WTC11 (cell line): ENCODE data around the gene GAL3ST2. TPM values are rescaled to one million over a fixed set of nuclear protein-coding genes. Genes with fewer than 3 reads are reported as not detected.

ENCODE experiments used
- ATAC-seq: fragments of 200-7000 bp; cut with Tn5 transposase; 2 replicates; pipeline ENCODE4 v1.10.0; 2021; ENCODE audit warnings: mild to moderate bottlenecking, moderate library complexity
- CTCF ChIA-PET: fragments of 300-600 bp; sonication (Branson Sonifier 250); formaldehyde crosslinking; loops from one replicate; lab custom pipeline; 2021; ENCODE audit warnings: antibody characterized with exemption; lab: Charles Lee
- POLR2A ChIA-PET: fragments of 350-600 bp; sonication (Branson Sonifier 250); formaldehyde crosslinking; loops from one replicate; lab custom pipeline; 2021; ENCODE audit warnings: antibody characterized with exemption; lab: Charles Lee
- DNase-seq: peaks from one replicate; pipeline ENCODE4 v3.0.0; 2021; ENCODE audit warnings: low spot score
- H3K27ac Mint-ChIP-seq: 2 replicates; pipeline ENCODE4 v1.8.0; 2021; ENCODE audit warnings: mixed read lengths
- H3K27me3 Mint-ChIP-seq: 2 replicates; pipeline ENCODE4 v1.8.0; 2021; ENCODE audit warnings: low read depth, mild to moderate bottlenecking, moderate library complexity, mixed read lengths
- H3K36me3 Mint-ChIP-seq: 2 replicates; pipeline ENCODE4 v1.8.0; 2021; ENCODE audit warnings: mixed read lengths
- H3K4me1 Mint-ChIP-seq: 2 replicates; pipeline ENCODE4 v1.8.0; 2022; ENCODE audit warnings: mixed read lengths
- H3K4me3 Mint-ChIP-seq: 2 replicates; pipeline ENCODE4 v1.8.0; 2021; ENCODE audit warnings: mild to moderate bottlenecking, moderate library complexity, mixed read lengths
- H3K9me3 Mint-ChIP-seq: 2 replicates; pipeline ENCODE4 v1.8.0; 2021; ENCODE audit warnings: mixed read lengths
- CBFB ChIP-seq: sonication (generic); formaldehyde crosslinking; IDR thresholded peaks from 2 replicates; pipeline ENCODE4 v1.8.1; 2022; ENCODE audit warnings: mild to moderate bottlenecking, low read depth, missing genetic modification reagents
- HMGA2 ChIP-seq: fragments of 250-450 bp; sonication (Bioruptor Pico); IDR thresholded peaks from 2 replicates; pipeline ENCODE4 v1.4.0; 2021; ENCODE audit warnings: mild to moderate bottlenecking, moderate library complexity
- IRF2 ChIP-seq: sonication (generic); formaldehyde crosslinking; IDR thresholded peaks from 2 replicates; pipeline ENCODE4 v1.8.0; 2022; ENCODE audit warnings: low read depth, missing genetic modification reagents, borderline replicate concordance
- KAT7 ChIP-seq: sonication (generic); formaldehyde crosslinking; IDR thresholded peaks from 2 replicates; pipeline ENCODE4 v1.8.1; 2023; ENCODE audit warnings: missing genetic modification reagents, mild to moderate bottlenecking, borderline replicate concordance
- NR2C2 ChIP-seq: sonication (generic); formaldehyde crosslinking; IDR thresholded peaks from 2 replicates; pipeline ENCODE4 v1.8.0; 2022; ENCODE audit warnings: mild to moderate bottlenecking, missing genetic modification reagents
- PRRX2 ChIP-seq: fragments of 250-450 bp; sonication (Bioruptor Pico); IDR thresholded peaks from 2 replicates; pipeline ENCODE4 v1.8.0; 2021; ENCODE audit warnings: mild to moderate bottlenecking
- ZNF263 ChIP-seq: sonication (generic); formaldehyde crosslinking; IDR thresholded peaks from 2 replicates; pipeline ENCODE4 v1.8.1; 2022; ENCODE audit warnings: low read depth, mild to moderate bottlenecking, moderate library complexity, missing genetic modification reagents
- ZNF396 ChIP-seq: fragments of 250-450 bp; sonication (Bioruptor Pico); IDR thresholded peaks from 2 replicates; pipeline ENCODE4 v1.8.0; 2021; ENCODE audit warnings: mild to moderate bottlenecking, moderate library complexity, borderline replicate concordance
- total RNA-seq: library from RNA; stranded (reverse); gene quantifications from 3 replicates; pipeline ENCODE4 v1.2.3, GENCODE V29; 2021
- TF ChIP-seq, protein P1 (sequence below): sonication (generic); formaldehyde crosslinking; IDR thresholded peaks from 2 replicates; pipeline ENCODE4 v1.8.1; 2022; ENCODE audit warnings: low read depth, mild to moderate bottlenecking, moderate library complexity, missing genetic modification reagents, borderline replicate concordance
- TF ChIP-seq, protein P2 (sequence below): sonication (generic); formaldehyde crosslinking; IDR thresholded peaks from 2 replicates; pipeline ENCODE4 v1.8.0; 2022; ENCODE audit warnings: mild to moderate bottlenecking, missing genetic modification reagents
- TF ChIP-seq, protein P3 (sequence below): sonication (generic); formaldehyde crosslinking; IDR thresholded peaks from 2 replicates; pipeline ENCODE4 v1.8.0; 2022; ENCODE audit warnings: missing genetic modification reagents
- TF ChIP-seq, protein P4 (sequence below): sonication (generic); formaldehyde crosslinking; IDR thresholded peaks from 2 replicates; pipeline ENCODE4 v1.8.1; 2023; ENCODE audit warnings: mild to moderate bottlenecking, moderate library complexity, missing genetic modification reagents
- TF ChIP-seq, protein P5 (sequence below): sonication (generic); formaldehyde crosslinking; IDR thresholded peaks from 2 replicates; pipeline ENCODE4 v1.8.1; 2022; ENCODE audit warnings: low read depth, missing genetic modification reagents, borderline replicate concordance
- TF ChIP-seq, protein P6 (sequence below): sonication (generic); formaldehyde crosslinking; IDR thresholded peaks from 2 replicates; pipeline ENCODE4 v1.8.0; 2022; ENCODE audit warnings: mild to moderate bottlenecking, missing genetic modification reagents
- TF ChIP-seq, protein P7 (sequence below): sonication (generic); formaldehyde crosslinking; IDR thresholded peaks from 2 replicates; pipeline ENCODE4 v1.8.1; 2022; ENCODE audit warnings: mild to moderate bottlenecking, moderate library complexity, missing genetic modification reagents

GAL3ST2 gene
- total RNA-seq, 1 experiment from 2014 or later, result 0.98 TPM

DNA sequence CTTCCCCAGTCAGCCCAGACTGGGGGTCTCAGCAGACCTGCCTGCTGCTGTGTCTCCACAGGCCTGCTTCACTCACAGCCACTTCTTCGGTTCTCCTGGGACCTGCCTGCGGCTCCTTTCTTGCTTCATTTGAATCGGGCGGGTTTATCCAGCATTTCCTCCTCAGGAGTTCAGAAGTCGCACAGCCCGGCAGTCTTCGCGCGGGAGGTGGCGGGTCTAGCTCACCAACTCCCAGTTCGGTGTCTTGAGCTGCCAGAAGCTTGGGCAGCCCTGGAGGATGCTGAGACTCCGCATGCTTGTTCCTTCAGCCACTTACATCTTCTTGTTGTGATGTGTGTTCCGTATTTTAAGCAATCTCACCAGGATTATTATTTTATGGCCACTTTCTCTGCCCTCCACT, 31.3 kb upstream of the GAL3ST2 start:
- no peak for ATAC-seq
- H3K4me3 Mint-ChIP-seq, result no peak overlapping the region
- ChIA-PET POLR2A (no interaction called here), CTCF (no interaction called here)
- H3K36me3 Mint-ChIP-seq, result peaks cover 16% of the 10 kb centered on the region
- no peak overlapping the region for H3K27ac Mint-ChIP-seq
- DNase-seq, result no peak
- H3K4me1 Mint-ChIP-seq, result no peaks in the 10 kb centered on the region
- no peaks in the 10 kb centered on the region for H3K27me3 Mint-ChIP-seq
- no peak for TF ChIP-seq ZNF396 (CRISPR knock-in tag)
- TF ChIP-seq IRF2, result no peak
- TF ChIP-seq KAT7 (CRISPR knock-in tag), result no peak
- TF ChIP-seq NR2C2, result no peak
- TF ChIP-seq, protein P1, sequence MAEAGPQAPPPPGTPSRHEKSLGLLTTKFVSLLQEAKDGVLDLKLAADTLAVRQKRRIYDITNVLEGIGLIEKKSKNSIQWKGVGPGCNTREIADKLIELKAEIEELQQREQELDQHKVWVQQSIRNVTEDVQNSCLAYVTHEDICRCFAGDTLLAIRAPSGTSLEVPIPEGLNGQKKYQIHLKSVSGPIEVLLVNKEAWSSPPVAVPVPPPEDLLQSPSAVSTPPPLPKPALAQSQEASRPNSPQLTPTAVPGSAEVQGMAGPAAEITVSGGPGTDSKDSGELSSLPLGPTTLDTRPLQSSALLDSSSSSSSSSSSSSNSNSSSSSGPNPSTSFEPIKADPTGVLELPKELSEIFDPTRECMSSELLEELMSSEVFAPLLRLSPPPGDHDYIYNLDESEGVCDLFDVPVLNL (CRISPR knock-in tag), result no peak
- TF ChIP-seq, protein P2, sequence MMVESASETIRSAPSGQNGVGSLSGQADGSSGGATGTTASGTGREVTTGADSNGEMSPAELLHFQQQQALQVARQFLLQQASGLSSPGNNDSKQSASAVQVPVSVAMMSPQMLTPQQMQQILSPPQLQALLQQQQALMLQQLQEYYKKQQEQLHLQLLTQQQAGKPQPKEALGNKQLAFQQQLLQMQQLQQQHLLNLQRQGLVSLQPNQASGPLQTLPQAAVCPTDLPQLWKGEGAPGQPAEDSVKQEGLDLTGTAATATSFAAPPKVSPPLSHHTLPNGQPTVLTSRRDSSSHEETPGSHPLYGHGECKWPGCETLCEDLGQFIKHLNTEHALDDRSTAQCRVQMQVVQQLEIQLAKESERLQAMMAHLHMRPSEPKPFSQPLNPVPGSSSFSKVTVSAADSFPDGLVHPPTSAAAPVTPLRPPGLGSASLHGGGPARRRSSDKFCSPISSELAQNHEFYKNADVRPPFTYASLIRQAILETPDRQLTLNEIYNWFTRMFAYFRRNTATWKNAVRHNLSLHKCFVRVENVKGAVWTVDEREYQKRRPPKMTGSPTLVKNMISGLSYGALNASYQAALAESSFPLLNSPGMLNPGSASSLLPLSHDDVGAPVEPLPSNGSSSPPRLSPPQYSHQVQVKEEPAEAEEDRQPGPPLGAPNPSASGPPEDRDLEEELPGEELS (CRISPR knock-in tag), result no peak
- no peak for TF ChIP-seq CBFB
- no peak for TF ChIP-seq PRRX2
- TF ChIP-seq ZNF263, result no peak
- TF ChIP-seq, protein P3, sequence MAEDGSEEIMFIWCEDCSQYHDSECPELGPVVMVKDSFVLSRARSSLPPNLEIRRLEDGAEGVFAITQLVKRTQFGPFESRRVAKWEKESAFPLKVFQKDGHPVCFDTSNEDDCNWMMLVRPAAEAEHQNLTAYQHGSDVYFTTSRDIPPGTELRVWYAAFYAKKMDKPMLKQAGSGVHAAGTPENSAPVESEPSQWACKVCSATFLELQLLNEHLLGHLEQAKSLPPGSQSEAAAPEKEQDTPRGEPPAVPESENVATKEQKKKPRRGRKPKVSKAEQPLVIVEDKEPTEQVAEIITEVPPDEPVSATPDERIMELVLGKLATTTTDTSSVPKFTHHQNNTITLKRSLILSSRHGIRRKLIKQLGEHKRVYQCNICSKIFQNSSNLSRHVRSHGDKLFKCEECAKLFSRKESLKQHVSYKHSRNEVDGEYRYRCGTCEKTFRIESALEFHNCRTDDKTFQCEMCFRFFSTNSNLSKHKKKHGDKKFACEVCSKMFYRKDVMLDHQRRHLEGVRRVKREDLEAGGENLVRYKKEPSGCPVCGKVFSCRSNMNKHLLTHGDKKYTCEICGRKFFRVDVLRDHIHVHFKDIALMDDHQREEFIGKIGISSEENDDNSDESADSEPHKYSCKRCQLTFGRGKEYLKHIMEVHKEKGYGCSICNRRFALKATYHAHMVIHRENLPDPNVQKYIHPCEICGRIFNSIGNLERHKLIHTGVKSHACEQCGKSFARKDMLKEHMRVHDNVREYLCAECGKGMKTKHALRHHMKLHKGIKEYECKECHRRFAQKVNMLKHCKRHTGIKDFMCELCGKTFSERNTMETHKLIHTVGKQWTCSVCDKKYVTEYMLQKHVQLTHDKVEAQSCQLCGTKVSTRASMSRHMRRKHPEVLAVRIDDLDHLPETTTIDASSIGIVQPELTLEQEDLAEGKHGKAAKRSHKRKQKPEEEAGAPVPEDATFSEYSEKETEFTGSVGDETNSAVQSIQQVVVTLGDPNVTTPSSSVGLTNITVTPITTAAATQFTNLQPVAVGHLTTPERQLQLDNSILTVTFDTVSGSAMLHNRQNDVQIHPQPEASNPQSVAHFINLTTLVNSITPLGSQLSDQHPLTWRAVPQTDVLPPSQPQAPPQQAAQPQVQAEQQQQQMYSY (CRISPR knock-in tag), result no peak
- TF ChIP-seq, all 79 proteins: peak for 0
- peaks cover 5% of the 10 kb centered on the region; the same call in 1 of the 2 replicates for H3K9me3 Mint-ChIP-seq

DNA sequence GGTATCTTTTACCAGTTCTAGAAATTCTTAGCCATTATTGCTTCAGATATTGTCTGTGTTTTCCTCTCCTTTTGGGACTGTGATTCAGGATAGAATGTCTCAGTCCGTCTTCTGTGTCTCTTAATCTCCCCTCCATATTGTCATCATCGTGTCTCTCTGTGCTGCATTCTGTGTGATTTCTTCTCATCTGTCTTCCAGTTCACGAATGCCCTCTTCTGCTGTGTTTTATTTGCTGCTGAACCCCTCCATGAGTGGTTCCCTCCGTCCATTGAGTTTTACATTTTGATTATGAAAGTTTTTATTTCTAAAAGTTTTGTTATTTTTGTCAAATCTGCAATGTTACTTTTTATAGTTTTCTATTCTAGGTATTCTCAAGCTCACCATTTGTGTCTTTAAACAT, 30.5 kb upstream of the GAL3ST2 start:
- H3K9me3 Mint-ChIP-seq, result peaks cover 5% of the 10 kb centered on the region; the same call in 1 of the 2 replicates
- ATAC-seq (no peak), DNase-seq (no peak)
- no peaks in the 10 kb centered on the region for H3K27me3 Mint-ChIP-seq
- POLR2A ChIA-PET, result no interaction called here
- H3K4me3 Mint-ChIP-seq, result no peak overlapping the region
- peaks cover 17% of the 10 kb centered on the region for H3K36me3 Mint-ChIP-seq
- TF ChIP-seq, protein P4, sequence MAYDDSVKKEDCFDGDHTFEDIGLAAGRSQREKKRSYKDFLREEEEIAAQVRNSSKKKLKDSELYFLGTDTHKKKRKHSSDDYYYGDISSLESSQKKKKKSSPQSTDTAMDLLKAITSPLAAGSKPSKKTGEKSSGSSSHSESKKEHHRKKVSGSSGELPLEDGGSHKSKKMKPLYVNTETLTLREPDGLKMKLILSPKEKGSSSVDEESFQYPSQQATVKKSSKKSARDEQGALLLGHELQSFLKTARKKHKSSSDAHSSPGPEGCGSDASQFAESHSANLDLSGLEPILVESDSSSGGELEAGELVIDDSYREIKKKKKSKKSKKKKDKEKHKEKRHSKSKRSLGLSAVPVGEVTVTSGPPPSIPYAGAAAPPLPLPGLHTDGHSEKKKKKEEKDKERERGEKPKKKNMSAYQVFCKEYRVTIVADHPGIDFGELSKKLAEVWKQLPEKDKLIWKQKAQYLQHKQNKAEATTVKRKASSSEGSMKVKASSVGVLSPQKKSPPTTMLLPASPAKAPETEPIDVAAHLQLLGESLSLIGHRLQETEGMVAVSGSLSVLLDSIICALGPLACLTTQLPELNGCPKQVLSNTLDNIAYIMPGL (CRISPR knock-in tag), result no peak
- TF ChIP-seq, protein P5, sequence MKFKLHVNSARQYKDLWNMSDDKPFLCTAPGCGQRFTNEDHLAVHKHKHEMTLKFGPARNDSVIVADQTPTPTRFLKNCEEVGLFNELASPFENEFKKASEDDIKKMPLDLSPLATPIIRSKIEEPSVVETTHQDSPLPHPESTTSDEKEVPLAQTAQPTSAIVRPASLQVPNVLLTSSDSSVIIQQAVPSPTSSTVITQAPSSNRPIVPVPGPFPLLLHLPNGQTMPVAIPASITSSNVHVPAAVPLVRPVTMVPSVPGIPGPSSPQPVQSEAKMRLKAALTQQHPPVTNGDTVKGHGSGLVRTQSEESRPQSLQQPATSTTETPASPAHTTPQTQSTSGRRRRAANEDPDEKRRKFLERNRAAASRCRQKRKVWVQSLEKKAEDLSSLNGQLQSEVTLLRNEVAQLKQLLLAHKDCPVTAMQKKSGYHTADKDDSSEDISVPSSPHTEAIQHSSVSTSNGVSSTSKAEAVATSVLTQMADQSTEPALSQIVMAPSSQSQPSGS (CRISPR knock-in tag), result no peak
- TF ChIP-seq, protein P6, sequence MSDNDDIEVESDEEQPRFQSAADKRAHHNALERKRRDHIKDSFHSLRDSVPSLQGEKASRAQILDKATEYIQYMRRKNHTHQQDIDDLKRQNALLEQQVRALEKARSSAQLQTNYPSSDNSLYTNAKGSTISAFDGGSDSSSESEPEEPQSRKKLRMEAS (CRISPR knock-in tag), result no peak
- TF ChIP-seq, protein P7, sequence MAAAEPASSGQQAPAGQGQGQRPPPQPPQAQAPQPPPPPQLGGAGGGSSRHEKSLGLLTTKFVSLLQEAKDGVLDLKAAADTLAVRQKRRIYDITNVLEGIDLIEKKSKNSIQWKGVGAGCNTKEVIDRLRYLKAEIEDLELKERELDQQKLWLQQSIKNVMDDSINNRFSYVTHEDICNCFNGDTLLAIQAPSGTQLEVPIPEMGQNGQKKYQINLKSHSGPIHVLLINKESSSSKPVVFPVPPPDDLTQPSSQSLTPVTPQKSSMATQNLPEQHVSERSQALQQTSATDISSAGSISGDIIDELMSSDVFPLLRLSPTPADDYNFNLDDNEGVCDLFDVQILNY (CRISPR knock-in tag), result no peak
- no peak for TF ChIP-seq HMGA2 (CRISPR knock-in tag)
- H3K27ac Mint-ChIP-seq, result no peak overlapping the region
- CTCF ChIA-PET, result no interaction called here
- H3K4me1 Mint-ChIP-seq, result no peaks in the 10 kb centered on the region
